ENCODE results near the gene EMD.

GRCh38 chrX:154375156-154375504 is 4.0 kb upstream of the EMD start:
- TF ChIP-seq CTCF (IDR thresholded peaks at IDR 0.05) = no peak
- no peak for TF ChIP-seq POLR2A (IDR thresholded peaks at IDR 0.05)
